K562 (cell line): ENCODE measurements around the gene OOSP4A. TPM values are rescaled to one million over a fixed set of nuclear protein-coding genes. Genes with fewer than 3 reads are reported as not detected.

Experiments used
- ATAC-seq: fragments of 200-7000 bp; cut with Tn5 transposase; 3 replicates; pipeline ENCODE4 v1.9.1; 2020; ENCODE audit warnings: moderate library complexity
- BruUV-seq: library from RNA; stranded (reverse); fragments of 400-500 nt; replicated peaks from 2 replicates; lab custom pipeline; 2021; lab: Mats Ljungman, UMichigan
- CTCF ChIA-PET: fragments of 300-600 bp; formaldehyde crosslinking; extraction: SDS; loops from one replicate; lab custom pipeline; 2021; ENCODE audit warnings: low intra/inter-chr PET ratio; lab: Yijun Ruan, JAX
- POLR2A ChIA-PET: fragments of 300-600, 350-650 bp; sonication (Branson Sonifier 250); formaldehyde crosslinking; extraction: SDS; loops from one replicate; lab custom pipeline; 2021; ENCODE audit warnings: antibody characterized with exemption, inconsistent platforms; lab: Yijun Ruan, JAX
- DNase-seq, 4 experiments: peaks; one replicate each; pipeline versions ENCODE4 v3.0.0 to v3.0.0-alpha.2; 2011 to 2018; ENCODE audit warnings: low spot score in 3 of 4, mixed read lengths in 3 of 4; ENCODE audit errors: extremely low read depth in 1 of 4
- FAIRE-seq: peaks from 2 replicates; lab custom pipeline; 2011; peaks lifted over from hg19 to GRCh38; lab: Jason Lieb, UNC
- H2AFZ ChIP-seq: 2 replicates; pipeline ENCODE4 v1.6.0; 2011; ENCODE audit warnings: low read depth, low read length, control low read depth, inconsistent platforms
- H3K27ac ChIP-seq: fragments of 200-600 bp; 3 replicates; pipeline ENCODE4 v1.8.0; 2011; ENCODE audit warnings: low read depth, mild to moderate bottlenecking, control low read depth, inconsistent platforms, low read length, moderate library complexity, mixed read lengths; ENCODE audit errors: extremely low read depth
- H3K27me3 ChIP-seq, 2 experiments: fragments of 300-600 bp in 1 of 2; 2 replicates in 1 of 2; 3 replicates in 1 of 2; pipeline versions ENCODE4 v1.6.0 to v1.8.0; 2011; ENCODE audit warnings: inconsistent platforms in 2 of 2, low read length in 2 of 2, mild to moderate bottlenecking in 1 of 2, mixed read lengths in 1 of 2, moderate library complexity in 1 of 2; ENCODE audit not compliant: control insufficient read depth in 2 of 2, insufficient read depth in 2 of 2
- H3K36me3 ChIP-seq: fragments of 300-600 bp; 3 replicates; pipeline ENCODE4 v1.8.0; 2011; ENCODE audit warnings: mild to moderate bottlenecking, low read length, inconsistent platforms; ENCODE audit not compliant: control insufficient read depth, insufficient read depth
- H3K4me1 ChIP-seq, 2 experiments: fragments of 200-600 bp in 1 of 2; replicated peaks in 1 of 2; 2 replicates in 1 of 2; 3 replicates in 1 of 2; pipeline versions ENCODE4 v1.5.1 to v1.8.0; 2011; ENCODE audit warnings: inconsistent platforms in 2 of 2, low read length in 2 of 2, mild to moderate bottlenecking in 1 of 2, mixed read lengths in 1 of 2, moderate library complexity in 1 of 2; ENCODE audit not compliant: control insufficient read depth in 2 of 2, insufficient read depth in 2 of 2
- H3K4me2 ChIP-seq: 2 replicates; pipeline ENCODE4 v1.6.1; 2011; ENCODE audit warnings: low read length, control low read depth, inconsistent platforms, mixed read lengths; ENCODE audit not compliant: insufficient read depth
- H3K4me3 ChIP-seq: fragments of 200-600 bp; sonication (generic), shearing (Covaris generic); 2 replicates; pipeline ENCODE4 v1.5.1; 2016; ENCODE audit warnings: control low read depth, inconsistent platforms
- H3K79me2 ChIP-seq: fragments of 200-600 bp; 3 replicates; pipeline ENCODE4 v1.8.0; 2011; ENCODE audit warnings: low read length, inconsistent platforms; ENCODE audit not compliant: control insufficient read depth, insufficient read depth
- H3K9ac ChIP-seq, 2 experiments: 2 replicates each; pipeline versions ENCODE4 v1.6.0 to v1.6.1; 2011; ENCODE audit warnings: low read depth in 2 of 2, low read length in 2 of 2, control low read depth in 1 of 2, inconsistent platforms in 1 of 2, mild to moderate bottlenecking in 1 of 2, mixed read lengths in 1 of 2; ENCODE audit not compliant: insufficient read depth in 1 of 2
- H3K9me1 ChIP-seq: one replicate; pipeline ENCODE4 v1.6.0; 2011; ENCODE audit warnings: inconsistent platforms, mild to moderate bottlenecking, low read length, moderate library complexity; ENCODE audit not compliant: control insufficient read depth, insufficient read depth
- H3K9me3 ChIP-seq: replicated peaks from 2 replicates; pipeline ENCODE4 v1.5.1; 2011; ENCODE audit warnings: low read depth, low read length, inconsistent platforms; ENCODE audit not compliant: control insufficient read depth, insufficient read depth
- H4K20me1 ChIP-seq: replicated peaks from 2 replicates; pipeline ENCODE4 v1.6.1; 2011; ENCODE audit warnings: low read length, inconsistent platforms, mixed read lengths; ENCODE audit not compliant: control insufficient read depth, insufficient read depth
- ATF3 ChIP-seq, 2 experiments: fragments of 450-650 bp in 1 of 2; sonication (generic) in 1 of 2; formaldehyde crosslinking in 1 of 2; IDR thresholded peaks in 1 of 2; conservative IDR thresholded peaks in 1 of 2; 2 replicates each; pipeline versions ENCODE4 v1.6.1 to v1.8.1; 2016 to 2023; ENCODE audit warnings: mild to moderate bottlenecking in 2 of 2, moderate library complexity in 2 of 2, inconsistent platforms in 1 of 2, missing genetic modification reagents in 1 of 2
- DNMT1 ChIP-seq: fragments of 450-650 bp; IDR thresholded peaks from 2 replicates; pipeline ENCODE4 v1.6.1; 2016; ENCODE audit warnings: antibody characterized with exemption, mild to moderate bottlenecking
- ELF2 ChIP-seq: fragments of 250-450 bp; sonication (Bioruptor Pico); IDR thresholded peaks from 2 replicates; pipeline ENCODE4 v1.5.0; 2021; ENCODE audit warnings: mild to moderate bottlenecking
- HEY1 ChIP-seq: fragments of 250-450 bp; sonication (Bioruptor Pico); IDR thresholded peaks from 2 replicates; pipeline ENCODE4 v1.5.0; 2020; ENCODE audit warnings: mild to moderate bottlenecking, moderate library complexity, borderline replicate concordance
- ILK ChIP-seq: fragments of 450-650 bp; IDR thresholded peaks from 2 replicates; pipeline ENCODE4 v1.6.1; 2016; ENCODE audit warnings: missing genetic modification characterization, low read depth, mild to moderate bottlenecking, missing compliant biosample characterization, moderate library complexity, borderline replicate concordance
- MECOM ChIP-seq: fragments of 250-450 bp; sonication (Bioruptor Pico); IDR thresholded peaks from 2 replicates; pipeline ENCODE4 v1.8.0; 2022; ENCODE audit warnings: inconsistent platforms
- MYC ChIP-seq, 2 experiments: fragments of 250-450 bp in 1 of 2; sonication (Bioruptor Pico) in 1 of 2; IDR thresholded peaks; 2 replicates each; pipeline versions ENCODE4 v1.5.1 to v1.6.1; 2012 to 2021; ENCODE audit warnings: low read depth in 2 of 2, borderline replicate concordance in 1 of 2, improper control_type of control experiment in 1 of 2, low read length in 1 of 2, mild to moderate bottlenecking in 1 of 2, moderate library complexity in 1 of 2
- SMAD4 ChIP-seq: fragments of 250-450 bp; sonication (Bioruptor Pico); conservative IDR thresholded peaks from 2 replicates; pipeline ENCODE4 v1.8.0; 2021; ENCODE audit warnings: inconsistent platforms, mild to moderate bottlenecking, moderate library complexity
- ZBTB9 ChIP-seq: fragments of 450-650 bp; formaldehyde crosslinking; IDR thresholded peaks from 2 replicates; pipeline ENCODE4 v1.4.0; 2020; ENCODE audit warnings: mild to moderate bottlenecking, moderate library complexity
- ZNF197 ChIP-seq: fragments of 200-800 bp; sonication (Bioruptor generic); IDR thresholded peaks from 2 replicates; pipeline ENCODE4 v1.6.1; 2016; ENCODE audit warnings: low read depth, missing genetic modification characterization, missing compliant biosample characterization
- ZNF589 ChIP-seq: fragments of 200-800 bp; sonication (Bioruptor generic); IDR thresholded peaks from 2 replicates; pipeline ENCODE4 v1.6.1; 2016; ENCODE audit warnings: low read depth, missing genetic modification characterization, missing compliant biosample characterization
- ZSCAN32 ChIP-seq: fragments of 450-650 bp; formaldehyde crosslinking; IDR thresholded peaks from 2 replicates; pipeline ENCODE4 v1.4.0; 2020; ENCODE audit warnings: mild to moderate bottlenecking, moderate library complexity
- WGBS: fragments of 100-300 bp; shearing (Covaris generic); methylation state at CpG from one replicate; pipeline ENCODE4 v1.1.6; 2016; ENCODE audit warnings: low coverage, mixed read lengths; ENCODE audit not compliant: insufficient coverage; ENCODE audit errors: missing lambda C conversion rate; 5-methylcytosine and 5-hydroxymethylcytosine counted together
- in situ Hi-C: fragments of 300-500 bp; cut with MboI; formaldehyde crosslinking; loops from 4 replicates; pipeline ENCODE4 v1.15.0; 2018; ENCODE audit warnings: inconsistent platforms, mixed read lengths
- intact Hi-C: fragments of 100-400 bp; cut with micrococcal nuclease; formaldehyde crosslinking; loops from 2 replicates; pipeline ENCODE4 v1.14.2; 2022
- polyA plus RNA-seq, 8 experiments: library from polyadenylated mRNA; depleted of rRNA in 4 of 8; stranded (reverse) in 5 of 8; unstranded in 3 of 8; fragments of >200 nt; fragmentation: Nextera tagmentation in 2 of 8; fragmentation: Illumina TruSeq in 1 of 8; extraction: Ambion mirVana in 2 of 8; extraction: Trizol in 1 of 8; gene quantifications; 2 replicates each; pipeline versions ENCODE4 v1.2.1 to v1.2.3, GENCODE V29; 2011 to 2014; ENCODE audit warnings: inconsistent platforms in 1 of 8, missing spikeins in 1 of 8
- total RNA-seq, 7 experiments: library from RNA; depleted of rRNA in 6 of 7; stranded (reverse); fragments of >200 nt in 6 of 7; fragmentation: Illumina TruSeq in 2 of 7; extraction: Trizol in 2 of 7; gene quantifications; 2 replicates each; pipeline versions ENCODE4 v1.2.1 to v1.2.3, GENCODE V29; 2011 to 2021; ENCODE audit warnings: low replicate concordance in 1 of 7
- TF ChIP-seq, protein P1 (sequence below), 3 experiments: fragments of 200-800 bp in 1 of 3; sonication (Bioruptor generic) in 1 of 3; sonication (generic) in 1 of 3; formaldehyde crosslinking in 1 of 3; IDR thresholded peaks; 2 replicates each; pipeline versions ENCODE4 v1.6.1 to v1.8.0; 2016 to 2022; ENCODE audit warnings: mild to moderate bottlenecking in 2 of 3, missing compliant biosample characterization in 2 of 3, missing genetic modification characterization in 2 of 3, missing genetic modification reagents in 1 of 3
- TF ChIP-seq, protein P2 (sequence below): fragments of 200-800 bp; sonication (Bioruptor generic); IDR thresholded peaks from 2 replicates; pipeline ENCODE4 v1.6.1; 2017; ENCODE audit warnings: missing genetic modification characterization, missing compliant biosample characterization

The OOSP4A gene
- total and polyA plus RNA-seq, 9 of the 15 experiments (the other 6 are each of a cell fraction or from before 2014, with no cell fraction given), result 0.40 to 2.4 (median 0.74) TPM; not detected in 2

- CTCF ChIA-PET, result interaction anchor here (0.7 kb wide), 1 partner anchor 12 kb away, joined by 3 read pairs; no protein-coding TSS in a partner anchor
- intact Hi-C loops (no loop called here), in situ Hi-C loops (no loop called here)
- ATAC-seq (peak; percentile 91), FAIRE-seq (no peak), DNase-seq (no peak)
- Histone ChIP-seq H4K20me1 (no peaks in the 10 kb centered on the region), H3K4me1 (peaks cover 0 to 13% of the 10 kb centered on the region in 2 experiments; a peak in 2 of 5 replicates), H3K79me2 (no peaks in the 10 kb centered on the region), H3K9me1 (no peaks in the 10 kb centered on the region), H3K4me3 (no peak overlapping the region), H3K36me3 (no peaks in the 10 kb centered on the region), H3K27ac (no peak overlapping the region; the same call in 2 of the 3 replicates), H3K9ac (no peak overlapping the region), H2AFZ (peak overlapping the region; percentile 51), H3K27me3 (no peaks in the 10 kb centered on the region), H3K9me3 (peaks cover 7% of the 10 kb centered on the region), H3K4me2 (no peak overlapping the region)
- POLR2A ChIA-PET, result no interaction called here
- no TSS peak for BruUV-seq
- 29% methylated on average over 4 of the region's 4 CpGs for WGBS
- TF ChIP-seq HEY1 (CRISPR knock-in tag), result no peak
- 0 out of 2 replicates have a peak, but pooled peaks have one; percentile 26 for TF ChIP-seq ILK (tag)
- TF ChIP-seq DNMT1, result no peak
- TF ChIP-seq, protein P1, sequence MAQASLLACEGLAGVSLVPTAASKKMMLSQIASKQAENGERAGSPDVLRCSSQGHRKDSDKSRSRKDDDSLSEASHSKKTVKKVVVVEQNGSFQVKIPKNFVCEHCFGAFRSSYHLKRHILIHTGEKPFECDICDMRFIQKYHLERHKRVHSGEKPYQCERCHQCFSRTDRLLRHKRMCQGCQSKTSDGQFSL (CRISPR knock-in tag; IDR thresholded peaks at IDR 0.05), result no peak
- TF ChIP-seq, protein P1 (tag; IDR thresholded peaks at IDR 0.05), result 0 out of 4 replicates have a peak, but pooled peaks of 1 of the 2 experiments have one; percentile 72
- 0 out of 2 replicates have a peak, but pooled peaks have one; percentile 84 for TF ChIP-seq ZNF197 (CRISPR knock-in tag)
- peak; percentile 77 for TF ChIP-seq SMAD4 (CRISPR knock-in tag)
- TF ChIP-seq ELF2 (CRISPR knock-in tag), result peak; percentile 55; the same call in 1 of the 2 replicates
- peak; percentile 61; the same call in 1 of the 2 replicates for TF ChIP-seq MECOM
- TF ChIP-seq, protein P2, sequence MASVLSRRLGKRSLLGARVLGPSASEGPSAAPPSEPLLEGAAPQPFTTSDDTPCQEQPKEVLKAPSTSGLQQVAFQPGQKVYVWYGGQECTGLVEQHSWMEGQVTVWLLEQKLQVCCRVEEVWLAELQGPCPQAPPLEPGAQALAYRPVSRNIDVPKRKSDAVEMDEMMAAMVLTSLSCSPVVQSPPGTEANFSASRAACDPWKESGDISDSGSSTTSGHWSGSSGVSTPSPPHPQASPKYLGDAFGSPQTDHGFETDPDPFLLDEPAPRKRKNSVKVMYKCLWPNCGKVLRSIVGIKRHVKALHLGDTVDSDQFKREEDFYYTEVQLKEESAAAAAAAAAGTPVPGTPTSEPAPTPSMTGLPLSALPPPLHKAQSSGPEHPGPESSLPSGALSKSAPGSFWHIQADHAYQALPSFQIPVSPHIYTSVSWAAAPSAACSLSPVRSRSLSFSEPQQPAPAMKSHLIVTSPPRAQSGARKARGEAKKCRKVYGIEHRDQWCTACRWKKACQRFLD, result peak; percentile 61; the same call in 1 of the 2 replicates
- TF ChIP-seq ZNF589, result peak; percentile 61; the same call in 1 of the 2 replicates
- 0 out of 2 replicates have a peak, but pooled peaks have one; percentile 38 for TF ChIP-seq ZBTB9 (CRISPR knock-in tag)
- peak; percentile 90 for TF ChIP-seq ATF3 (IDR thresholded peaks at IDR 0.05)
- TF ChIP-seq ATF3 (CRISPR knock-in tag; conservative IDR thresholded peaks at IDR 0.05), result no peak
- TF ChIP-seq ZSCAN32 (CRISPR knock-in tag), result peak; percentile 71
- peak; percentile 39; the same call in 1 of the 2 replicates for TF ChIP-seq MYC (IDR thresholded peaks at IDR 0.05; ENCODE audit: low read depth, low read length)
- no peak for TF ChIP-seq MYC (CRISPR knock-in tag; IDR thresholded peaks at IDR 0.05; ENCODE audit: borderline replicate concordance, low read depth)
Measured at GRCh38 chr11:59953463-59954218, 10.2 kb upstream of the OOSP4A start.
